HG02981 (cell line): Measurements from ENCODE around the gene TANGO6.

Experiments used
- ATAC-seq: cut with Tn5 transposase; IDR thresholded peaks from one replicate; pipeline ENCODE4 v1.9.1; 2021; ENCODE audit warnings: mild to moderate bottlenecking, moderate library complexity; ENCODE audit not compliant: unreplicated experiment

TANGO6 gene

DNA sequence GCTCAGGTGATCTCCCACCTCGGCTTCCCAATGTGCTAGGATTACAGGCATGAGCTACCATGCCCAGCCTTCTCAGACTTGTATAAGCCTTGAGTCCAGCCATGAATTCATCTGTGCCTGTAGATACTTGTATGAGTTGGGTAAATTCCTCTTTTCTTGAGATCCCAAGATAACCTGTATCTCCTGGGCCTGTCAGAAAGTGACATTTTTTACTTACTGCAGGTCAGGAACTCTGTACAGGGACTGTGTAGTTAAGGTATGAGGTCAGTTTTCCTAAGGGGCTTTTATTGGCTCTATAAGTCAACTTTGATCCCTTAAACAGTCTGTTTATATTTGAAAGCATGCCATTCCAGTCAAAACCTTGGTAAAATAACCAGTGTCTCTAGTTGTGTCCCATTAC is 155.8 kb downstream of the TANGO6 start:
- no peak for ATAC-seq

DNA sequence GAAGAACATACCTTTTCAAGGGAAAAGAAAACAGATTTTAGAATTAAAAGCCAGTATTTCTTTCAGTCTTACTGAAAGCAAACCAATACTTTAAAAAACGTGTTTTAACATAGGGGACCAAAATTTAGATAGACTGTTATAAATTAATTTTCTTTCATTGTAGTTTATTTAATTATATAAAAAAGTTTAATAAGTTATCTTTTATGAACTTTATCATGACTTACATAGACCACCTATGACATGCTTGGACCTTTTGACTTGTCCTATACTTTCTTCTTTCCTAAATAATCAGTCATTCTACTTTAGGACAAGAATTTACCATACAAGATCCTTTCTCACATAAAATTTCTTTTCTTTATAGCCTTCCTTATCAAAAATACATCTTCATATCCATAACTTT is 160.2 kb downstream of the TANGO6 start:
- ATAC-seq: no peak

DNA sequence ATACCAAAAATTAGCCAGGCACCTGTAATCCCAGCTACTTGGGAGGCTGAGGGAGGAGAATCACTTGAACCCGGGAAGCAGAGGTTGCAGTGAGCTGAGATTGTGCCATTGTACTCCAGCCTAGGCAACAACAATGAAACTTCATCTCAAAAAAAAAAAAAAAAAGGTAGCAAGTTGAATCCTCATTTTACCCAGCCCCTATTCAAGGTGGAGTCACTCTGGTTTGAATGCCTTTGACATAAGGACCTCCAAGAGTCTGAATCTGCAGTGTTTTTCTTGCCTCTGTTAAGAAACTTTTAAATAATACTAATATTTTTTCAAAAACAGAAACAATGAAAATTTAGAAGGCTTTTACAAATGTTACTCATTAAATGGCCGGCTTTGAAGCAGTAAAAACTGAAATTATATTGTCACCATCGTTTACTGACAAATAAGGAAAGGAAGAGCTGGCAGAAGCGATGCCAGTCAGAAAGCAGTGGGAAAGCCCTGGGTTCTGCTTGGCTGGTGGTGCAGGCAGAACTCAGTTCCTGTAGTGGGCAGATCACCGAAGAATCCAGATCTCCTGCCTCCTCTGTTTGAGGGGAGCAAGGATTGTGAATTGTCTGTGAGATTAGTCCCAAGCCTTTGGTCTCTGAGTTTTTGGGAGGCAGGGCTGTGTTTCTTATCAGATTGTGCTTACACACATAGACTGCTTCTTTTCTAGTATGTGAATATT is 162.5 kb downstream of the TANGO6 start:
- ATAC-seq: no peak

DNA sequence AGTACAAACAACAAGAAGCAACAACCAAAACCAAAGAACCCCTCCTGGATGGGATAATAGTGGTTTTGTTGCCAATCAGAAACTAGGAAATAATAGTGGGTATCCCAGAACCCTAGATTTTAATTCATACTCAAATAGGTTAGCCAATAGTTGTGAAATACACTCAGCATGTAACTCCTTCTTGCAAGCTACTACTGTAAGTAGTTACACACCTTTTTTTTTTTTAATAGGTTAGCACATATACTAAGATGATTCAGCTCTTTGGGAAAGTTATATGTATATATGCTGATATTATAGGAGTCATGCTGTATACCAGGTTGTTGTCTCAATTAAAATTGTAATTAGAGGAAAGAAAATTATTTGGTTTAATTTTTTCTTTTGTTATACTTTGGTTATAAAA is 169.6 kb downstream of the TANGO6 start:
- ATAC-seq: no peak

DNA sequence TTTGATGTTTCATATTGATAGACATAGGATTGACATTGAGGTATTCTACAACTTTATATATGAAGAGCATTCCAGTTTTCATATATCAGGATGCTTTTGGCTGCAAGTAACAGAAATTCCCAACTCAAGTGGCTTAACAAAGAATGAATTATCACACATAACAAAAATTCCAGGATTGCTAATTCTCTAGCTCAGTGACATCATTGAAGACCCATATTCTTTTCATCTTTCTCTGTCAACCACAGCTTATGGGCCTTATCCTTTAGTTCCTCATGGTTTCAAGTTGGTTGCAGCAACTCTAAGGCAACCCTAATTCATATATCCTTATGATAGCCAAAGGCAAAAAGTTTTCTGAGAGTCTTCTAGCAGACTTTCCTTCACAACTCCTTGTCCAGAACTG is 170.7 kb downstream of the TANGO6 start:
- ATAC-seq: no peak

DNA sequence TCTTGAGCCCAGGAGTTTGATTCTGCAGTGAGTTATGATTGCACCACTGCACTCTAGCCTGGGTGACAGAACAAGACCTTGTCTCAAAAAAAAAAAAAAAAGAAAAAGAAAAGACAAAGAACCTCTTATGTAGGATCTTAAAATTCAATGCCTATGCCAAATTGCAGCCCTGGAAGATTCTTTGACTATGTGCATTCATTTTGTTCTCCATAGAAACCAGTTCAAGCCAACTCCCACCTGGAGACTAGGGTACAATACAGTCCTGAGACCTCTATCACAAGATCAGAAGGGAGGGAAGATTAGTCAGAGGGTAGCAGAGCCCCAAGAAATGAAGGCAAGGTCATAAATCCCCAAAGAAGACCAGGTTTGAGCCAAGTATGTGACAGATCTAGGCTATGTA is 171.5 kb downstream of the TANGO6 start:
- no peak for ATAC-seq

DNA sequence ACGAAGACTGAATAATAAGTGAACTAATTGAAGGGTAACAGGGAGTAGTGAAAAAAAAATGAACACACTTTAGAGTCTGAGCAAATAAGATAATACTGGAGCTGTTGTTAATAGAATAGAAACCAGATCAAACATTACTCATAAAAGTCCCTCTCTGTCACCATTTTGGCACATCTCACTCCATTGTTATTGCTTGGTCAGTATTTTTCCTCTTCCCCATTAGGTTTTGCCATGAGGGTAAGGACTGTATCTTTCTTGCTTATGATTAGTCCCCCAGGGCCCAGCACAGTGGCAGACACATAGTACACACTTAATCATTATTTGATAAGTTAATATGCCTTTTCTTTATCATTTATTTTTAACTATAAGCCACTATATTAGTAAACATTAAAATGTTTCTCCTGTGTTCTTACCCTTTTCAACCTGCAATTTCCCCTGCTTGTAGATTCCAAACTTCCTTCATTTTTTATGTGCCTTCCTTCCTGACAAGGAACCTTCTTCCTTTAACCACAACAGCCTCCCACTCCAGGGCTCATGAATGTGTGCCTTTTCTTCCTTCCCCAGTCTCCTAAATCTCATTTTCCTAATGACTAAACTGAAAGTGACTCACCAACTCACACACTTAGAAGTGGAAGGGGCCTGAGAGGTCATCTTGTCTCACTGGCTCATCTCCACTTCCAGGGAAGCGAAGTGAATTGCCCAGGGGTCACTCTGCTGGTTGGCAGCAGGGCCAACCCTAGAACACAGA is 173.9 kb downstream of the TANGO6 start:
- no peak for ATAC-seq

DNA sequence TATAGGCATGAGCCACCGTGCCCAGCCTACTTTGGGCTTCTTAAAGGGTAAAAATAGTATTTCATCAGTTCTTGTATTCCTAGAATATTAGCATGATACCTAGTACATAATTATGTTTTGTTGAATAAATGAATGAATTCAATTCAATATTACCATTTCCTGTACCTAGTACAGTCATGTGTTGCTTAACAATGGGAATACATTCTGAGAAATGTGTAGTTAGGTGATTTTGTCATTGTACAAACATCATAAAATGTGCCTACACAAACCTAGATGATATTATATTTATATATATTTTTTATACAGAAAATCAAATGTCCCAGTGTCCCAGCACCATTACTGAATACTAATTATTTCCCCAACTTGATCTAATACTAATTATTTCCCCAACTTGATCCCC is 176.5 kb downstream of the TANGO6 start:
- no peak for ATAC-seq

DNA sequence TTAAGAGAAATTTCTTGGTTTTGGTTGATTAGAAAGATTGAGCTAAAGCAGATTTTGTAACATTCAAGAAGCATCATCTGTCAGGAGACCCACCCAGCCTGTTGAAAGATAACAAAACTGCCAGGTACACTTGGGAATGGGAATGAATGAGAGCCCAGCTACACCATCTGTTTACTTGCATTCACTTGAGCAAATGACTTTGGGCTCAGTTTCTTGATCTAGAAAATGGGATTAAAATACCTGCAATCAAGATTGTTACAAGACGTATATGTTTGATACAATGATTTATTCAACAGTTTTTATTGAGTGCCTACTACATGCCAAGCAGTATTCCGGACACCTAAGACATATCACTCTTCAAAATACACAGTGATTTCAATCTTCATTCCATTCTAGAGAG is 185.8 kb downstream of the TANGO6 start:
- no peak for ATAC-seq

DNA sequence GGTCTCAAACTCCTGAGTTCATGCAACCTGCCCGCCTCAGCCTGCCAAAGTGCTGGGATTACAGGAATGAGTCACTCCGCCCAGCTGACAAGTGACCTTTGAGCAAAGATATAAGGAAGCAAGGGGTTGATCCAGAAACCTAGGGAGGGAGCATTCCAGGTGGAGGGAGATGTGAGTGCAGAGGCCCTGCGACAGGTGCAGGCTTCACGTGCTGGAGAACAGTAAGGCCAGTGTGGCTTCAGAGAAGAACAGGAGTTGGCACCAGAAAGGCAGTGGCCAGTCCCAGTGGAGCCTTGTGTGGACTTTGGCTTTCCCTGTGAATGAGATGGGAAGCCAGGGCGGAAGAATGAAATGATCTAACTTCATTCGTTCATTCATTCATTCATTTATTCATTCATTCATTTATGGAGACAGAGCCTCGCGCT is 188.6 kb downstream of the TANGO6 start:
- ATAC-seq: no peak

DNA sequence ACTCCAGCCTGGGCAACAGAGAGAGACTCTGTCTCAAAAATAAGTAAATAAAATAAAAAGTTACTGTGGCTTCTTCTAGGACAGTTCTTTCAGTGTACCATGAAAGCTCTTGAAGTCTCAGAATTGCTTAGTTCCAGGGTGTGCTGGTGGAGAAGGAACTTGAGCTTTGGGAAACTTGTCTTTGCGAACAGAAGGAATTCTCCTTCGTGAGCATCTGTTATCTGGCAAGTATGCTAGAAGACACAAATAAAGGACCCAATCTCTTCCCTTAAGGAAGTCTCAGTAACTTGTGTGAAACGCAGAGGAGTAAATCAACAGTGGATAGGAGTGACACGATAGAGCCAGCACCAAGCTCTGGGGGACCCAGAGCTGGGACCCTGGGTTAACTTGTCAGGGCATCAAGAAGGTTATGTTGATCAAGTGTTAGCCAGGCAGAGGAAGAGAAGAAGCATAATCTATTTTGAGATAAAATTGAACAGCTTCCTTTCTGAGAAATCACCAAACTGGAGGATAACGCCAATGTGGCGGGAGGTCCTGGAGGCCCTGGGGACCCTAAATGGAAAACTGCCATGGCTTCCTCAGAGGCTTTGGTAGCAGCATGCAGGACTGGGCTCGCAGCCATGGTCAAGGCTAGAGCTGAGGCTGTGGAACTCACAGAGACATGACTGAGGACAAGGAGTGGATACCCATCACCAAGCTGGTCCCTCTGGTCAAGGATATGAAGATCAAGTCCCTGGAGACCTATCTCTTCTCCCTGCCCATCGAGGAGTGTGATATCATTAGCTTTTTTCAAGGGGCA is 190.0 kb downstream of the TANGO6 start:
- ATAC-seq: no peak

DNA sequence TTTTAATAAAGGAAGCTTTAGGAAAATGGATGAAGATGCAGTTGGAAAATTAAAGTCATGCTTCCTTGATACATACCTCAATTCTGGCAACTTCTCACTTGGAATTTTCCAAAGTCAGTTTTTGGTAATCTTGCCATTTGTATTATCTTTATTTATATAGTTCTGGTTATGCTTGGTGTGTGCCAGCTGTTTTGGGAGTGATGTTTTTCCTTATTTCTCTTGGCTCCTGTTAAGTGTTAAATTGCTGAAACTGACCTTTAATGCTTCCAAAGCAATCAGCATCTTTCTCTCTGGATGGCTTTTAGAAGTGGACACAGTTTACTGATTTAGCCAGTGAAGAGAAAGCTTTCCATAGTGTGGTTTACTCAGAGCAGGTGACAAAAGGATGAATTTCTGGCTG is 192.0 kb downstream of the TANGO6 start:
- ATAC-seq: no peak

DNA sequence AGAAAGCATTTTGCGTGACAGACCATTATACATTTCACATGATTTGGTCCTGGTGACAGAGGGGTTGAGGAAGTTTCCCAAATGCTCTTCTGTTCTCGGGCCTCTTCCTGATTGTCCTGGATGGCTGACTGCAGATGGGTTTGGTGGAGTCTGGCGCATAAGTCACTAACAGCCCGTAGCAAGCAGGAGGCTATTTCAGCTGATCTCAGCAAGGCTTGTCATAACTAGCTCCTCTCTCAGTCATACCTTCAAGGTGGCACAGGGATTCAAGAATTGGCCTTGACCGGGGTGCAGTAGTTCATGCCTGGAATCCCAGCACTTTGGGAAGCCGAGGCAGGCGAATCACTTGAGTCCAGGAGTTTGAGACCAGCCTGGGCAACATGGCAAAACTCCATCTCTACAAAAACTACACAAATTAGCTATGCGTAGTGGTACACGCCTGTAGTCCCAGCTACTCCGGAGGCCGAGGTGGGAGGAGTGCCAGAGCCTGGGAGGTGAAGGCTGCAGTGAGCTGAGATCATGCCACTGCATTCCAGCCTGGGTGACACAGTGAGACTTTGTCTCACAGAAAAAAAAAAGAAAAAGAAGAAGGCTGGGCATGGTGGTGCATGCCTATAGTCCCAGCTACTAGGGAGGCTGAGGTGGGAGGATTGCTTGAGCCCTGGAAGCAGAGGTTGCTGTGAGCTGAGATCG is 193.2 kb downstream of the TANGO6 start:
- ATAC-seq: no peak

DNA sequence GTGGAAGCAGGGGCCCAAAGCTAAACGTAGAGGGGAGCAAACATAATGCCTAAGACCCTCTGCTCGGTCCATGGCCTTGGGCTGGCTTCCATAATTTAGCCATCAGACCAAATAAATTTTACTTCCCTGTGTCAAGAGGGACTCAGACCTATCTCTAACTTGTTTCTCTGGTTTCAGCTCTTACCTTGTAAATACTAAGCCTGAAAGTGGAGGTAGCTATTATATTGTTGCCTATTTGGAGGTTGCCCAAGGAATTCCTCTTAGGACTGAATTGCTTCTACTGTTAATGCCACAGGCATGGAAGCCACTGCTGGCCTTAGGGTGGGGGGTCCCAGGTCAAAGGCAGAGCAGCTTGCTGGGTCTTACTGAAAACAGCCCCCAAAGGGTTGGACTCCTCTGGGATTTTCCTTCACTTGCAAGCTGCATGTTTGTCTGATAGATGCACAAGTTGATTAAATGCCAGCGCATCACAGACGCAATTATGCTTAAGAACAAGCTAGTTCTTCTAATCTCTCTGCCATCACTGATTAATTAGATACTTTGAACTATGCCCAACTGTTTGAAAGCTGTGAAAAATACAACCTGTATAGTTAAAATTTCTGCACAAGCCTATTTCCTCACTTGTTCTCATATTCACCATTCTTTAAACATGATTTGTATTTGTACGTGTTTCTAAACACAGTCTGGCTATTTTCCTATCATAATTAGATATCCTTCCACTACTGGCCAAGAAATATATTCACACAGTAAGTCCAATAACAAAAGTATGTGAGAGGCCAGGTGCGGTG is 194.2 kb downstream of the TANGO6 start:
- no peak for ATAC-seq

DNA sequence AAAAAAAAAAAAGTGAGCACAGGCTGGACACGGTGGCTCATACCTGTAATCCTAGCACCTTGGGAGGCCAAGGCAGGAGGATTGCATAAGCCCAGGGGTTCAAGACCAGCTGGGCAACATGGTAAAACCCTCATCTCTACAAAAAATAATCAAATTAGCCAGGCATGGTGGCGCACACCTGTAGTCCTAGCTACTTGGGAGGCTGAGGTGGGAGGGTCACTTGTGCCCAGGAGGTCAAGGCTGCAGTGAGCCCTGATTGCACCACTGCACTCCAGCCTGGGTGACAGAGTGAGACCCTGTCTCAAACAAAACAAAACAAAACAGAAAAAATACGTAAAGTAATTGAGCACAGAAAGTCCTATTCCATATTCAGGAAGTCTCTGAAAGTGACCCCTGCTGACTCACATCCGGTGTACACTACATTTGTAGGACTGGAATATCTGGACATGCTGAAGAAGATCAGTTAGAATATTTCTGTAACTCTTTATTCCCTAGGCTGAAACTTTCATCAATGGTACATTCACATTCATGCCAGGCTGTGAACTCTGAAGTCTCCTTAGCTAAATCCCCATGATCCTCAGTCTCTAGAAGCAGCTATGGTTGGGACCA is 196.1 kb downstream of the TANGO6 start:
- no peak for ATAC-seq

DNA sequence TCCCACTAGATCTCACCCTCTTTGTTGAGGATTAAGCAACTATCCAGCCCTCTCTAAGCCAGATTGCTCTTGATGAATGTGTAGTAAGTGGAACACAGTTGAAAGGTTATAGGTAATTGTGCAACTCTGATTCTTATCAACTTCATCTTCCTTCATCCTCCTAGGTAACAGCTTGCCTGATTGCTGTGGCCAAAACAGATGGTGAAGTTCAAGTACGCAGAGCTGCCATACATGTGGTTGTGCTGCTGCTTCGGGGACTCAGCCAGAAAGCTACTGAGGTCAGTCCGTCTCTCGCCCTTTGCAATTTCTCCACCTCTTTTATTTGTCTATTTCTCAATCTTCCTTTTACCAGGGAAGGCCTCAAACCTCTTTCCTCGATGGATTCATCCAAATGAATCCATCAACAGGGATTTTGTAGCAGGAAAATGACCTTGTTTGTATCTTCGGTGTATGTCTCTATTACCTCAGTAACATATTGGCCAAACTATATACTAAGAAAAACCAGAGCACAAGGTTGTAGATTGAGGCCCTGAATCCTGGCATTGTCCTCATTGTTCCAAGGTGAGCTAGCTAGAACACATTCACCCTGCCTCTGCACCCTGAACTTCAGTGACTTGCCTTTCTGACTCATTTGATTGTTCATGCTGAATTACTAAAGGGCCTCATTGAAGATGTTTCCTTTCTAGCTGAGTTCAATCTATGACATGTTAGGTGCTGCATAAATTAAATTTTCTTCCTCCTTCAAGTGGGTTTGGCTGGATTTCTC is 197.0 kb downstream of the TANGO6 start:
- no peak for ATAC-seq

DNA sequence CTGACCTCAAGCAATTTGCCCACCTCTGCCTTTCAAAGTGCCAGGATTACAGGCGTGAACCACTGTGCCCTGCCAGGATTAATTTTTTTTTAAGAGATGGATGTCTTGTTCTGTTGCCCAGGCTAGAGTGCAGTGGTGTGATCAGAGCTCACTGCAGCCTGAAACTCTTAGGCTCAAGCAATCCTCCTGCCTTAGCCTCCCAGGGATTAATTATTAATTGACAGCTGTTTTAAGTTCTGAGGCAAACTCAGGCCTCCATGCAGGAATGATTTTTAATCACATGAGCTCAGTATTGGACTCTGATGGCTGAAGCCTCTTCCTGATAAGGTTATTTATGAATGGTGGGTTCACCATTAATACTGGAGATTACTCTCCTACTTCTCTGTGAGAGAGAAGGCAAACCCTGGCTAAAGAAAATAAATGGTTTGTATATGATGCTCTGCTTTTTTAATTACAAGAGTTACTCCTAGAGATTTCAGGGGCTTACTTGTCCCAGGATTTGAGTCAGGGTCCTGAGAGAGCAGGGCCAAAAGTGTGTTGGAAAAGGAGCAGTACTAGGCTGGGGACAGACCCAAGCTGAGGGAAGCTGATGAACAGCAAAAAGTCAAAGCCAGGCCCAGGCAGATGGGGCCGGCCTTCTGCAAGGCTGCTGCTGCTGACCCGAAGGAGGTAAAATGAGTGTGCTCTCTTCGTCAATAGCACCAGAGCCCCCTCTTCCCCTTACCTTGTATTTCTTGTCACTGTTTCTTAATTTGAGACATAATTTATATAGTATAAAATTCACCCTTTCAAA is 205.2 kb downstream of the TANGO6 start:
- no peak for ATAC-seq

DNA sequence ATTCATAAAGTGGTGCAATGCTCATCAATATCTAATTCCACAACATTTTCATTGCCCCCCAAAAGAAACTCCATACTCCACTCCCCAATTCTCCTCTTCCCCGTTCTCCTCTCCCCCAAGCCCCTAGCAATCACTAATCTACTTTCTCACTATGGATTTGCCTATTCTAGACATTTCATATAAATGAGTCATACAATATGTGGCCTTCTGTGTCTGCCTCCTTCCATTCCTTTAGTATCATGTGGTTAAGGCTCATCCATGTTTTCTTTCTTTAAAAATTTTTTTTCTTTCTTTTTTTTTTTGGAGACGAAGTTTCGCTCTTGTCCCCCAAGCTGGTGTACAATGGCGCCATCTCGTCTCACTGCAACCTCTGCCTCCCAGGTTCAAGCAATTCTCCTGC is 205.8 kb downstream of the TANGO6 start:
- ATAC-seq: no peak
